HPDE6-E6E7 (cell line): ENCODE results near the gene OR52E6.

ENCODE experiments used
- DNase-seq: peaks from one replicate; pipeline ENCODE4 v3.0.0; 2011; ENCODE audit warnings: missing footprints; ENCODE audit errors: extremely low spot score

Gene OR52E6

DNA sequence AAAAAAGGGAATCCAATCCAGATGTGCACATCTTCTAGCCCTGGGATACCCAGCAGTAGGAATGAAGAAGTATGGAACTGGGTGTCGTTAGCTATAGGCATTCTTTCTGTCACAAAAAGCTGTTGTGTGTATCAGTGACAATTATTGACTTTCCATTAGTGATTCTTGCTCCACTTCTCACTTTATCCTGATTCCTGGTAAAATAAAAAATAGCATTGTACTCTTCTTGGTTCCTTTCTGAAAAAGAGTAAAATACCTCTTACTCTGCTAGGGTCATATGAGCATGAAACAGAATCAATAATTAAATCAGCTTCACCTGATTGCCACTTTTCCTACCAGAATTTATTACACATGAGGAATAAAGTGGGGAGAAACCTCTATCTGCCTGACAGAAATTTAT, at the start of gene OR52E6:
Gene OR52E6 (minus strand): TSS at position 101 of the 400 bp plus-strand sequence. CDS start 0 bp downstream, at position 101.
- no peak for DNase-seq

DNA sequence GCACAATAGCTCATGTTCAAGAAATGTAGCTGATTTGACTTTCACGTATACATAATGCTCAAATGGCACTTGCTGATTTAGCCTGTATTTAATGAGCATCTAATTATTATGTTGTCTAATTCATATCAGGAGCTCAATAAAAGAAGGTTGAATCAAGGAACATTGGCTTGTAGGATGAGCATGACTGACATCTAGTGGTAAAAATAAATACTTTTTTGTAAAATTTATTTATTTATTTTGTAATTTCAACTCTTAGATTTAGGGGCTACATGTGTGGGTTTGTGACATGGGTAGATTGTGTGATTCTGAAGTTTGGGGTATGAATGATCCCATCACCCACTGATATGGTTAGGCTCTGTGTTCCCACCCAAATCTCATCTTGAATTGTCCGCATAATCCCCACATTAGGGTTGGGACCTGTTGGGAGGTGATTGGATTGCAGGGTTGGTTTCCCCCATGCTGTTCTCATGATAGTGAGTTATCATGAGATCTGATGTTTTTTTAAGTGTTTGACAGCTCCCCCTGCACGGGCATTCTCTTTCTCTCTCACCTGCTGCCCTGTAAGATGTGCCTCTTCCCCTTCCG, 49.6 kb upstream of the OR52E6 start:
- no peak for DNase-seq

DNA sequence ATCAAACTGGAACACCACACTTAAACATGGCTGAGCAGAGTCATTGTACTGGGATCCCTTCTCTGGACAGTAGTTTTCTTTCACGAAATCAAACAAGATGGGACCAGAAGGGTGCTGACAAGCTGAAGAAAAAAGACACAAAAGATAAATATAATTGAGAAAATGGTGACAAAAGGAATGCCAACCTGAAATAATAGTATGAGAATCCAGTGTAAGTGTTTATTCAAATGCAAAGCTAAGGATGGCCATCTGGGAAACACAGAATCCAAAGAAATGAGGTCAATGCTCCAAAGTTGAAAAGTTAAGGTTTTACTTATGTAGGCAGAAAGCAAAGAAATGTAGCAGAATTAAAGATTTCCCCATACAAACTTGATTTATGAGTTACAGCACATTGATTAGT, 46.0 kb upstream of the OR52E6 start:
- no peak for DNase-seq

DNA sequence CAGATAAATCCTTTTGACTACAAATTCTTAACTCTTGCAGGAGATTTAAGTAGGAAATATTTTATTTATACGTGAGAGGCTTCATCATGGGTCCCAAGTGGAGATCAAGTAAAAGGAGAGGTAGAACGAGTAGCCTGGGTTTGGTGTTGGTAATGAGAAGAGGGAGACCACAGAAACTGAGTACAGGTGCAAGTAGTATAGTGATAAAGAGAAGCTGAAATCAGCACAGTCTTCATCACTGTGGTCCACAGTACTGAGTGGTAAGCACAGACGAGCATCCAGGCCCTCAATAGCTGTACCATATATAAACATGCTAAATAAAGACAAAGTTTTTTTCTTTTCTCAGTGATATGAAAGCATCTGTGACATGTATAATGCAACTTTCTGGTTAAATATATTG, 45.5 kb upstream of the OR52E6 start:
- no peak for DNase-seq

DNA sequence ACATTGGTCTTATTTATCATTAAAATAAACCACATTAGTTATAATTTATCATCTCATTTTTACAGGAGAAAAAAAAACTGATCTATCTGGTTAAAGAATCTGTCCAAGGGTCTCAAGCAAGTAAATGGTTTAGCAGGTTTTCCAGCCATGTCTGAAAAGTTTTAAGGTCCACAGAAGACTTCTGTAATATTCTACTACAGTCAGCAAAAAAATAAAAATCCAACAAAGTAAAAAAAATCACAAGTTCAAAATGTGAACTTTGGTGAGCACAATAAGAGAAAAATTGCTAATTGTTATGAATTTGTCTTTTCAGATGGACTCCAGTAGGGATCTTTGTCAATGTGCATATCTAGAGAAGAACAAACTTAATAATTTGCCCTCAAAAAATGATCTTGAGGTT, 40.1 kb upstream of the OR52E6 start:
- DNase-seq, result no peak

DNA sequence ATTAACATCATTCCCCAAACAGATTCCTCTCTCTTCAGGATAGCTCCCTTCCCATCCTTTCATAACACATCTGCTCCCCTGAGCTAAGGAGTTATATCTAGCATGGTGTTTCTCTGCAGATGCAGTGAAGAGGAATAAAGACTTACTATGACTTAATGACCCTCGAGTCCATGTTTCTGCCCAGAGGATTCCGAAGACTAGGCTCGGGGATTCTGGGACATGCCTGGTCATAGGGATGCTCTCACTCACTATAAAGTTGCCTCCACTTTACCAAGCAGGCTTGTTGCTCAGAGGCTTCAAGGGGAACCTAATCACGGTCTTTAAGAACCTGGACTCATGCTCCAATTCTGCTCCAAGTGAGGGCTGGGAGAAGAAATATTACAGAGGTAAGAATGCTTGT, 38.6 kb upstream of the OR52E6 start, which contains the start of gene OR52E4:
Gene OR52E4 (plus strand): TSS at position 301 of the 400 bp plus-strand sequence. CDS start 3,664 bp downstream, outside the sequence.
- no peak for DNase-seq

DNA sequence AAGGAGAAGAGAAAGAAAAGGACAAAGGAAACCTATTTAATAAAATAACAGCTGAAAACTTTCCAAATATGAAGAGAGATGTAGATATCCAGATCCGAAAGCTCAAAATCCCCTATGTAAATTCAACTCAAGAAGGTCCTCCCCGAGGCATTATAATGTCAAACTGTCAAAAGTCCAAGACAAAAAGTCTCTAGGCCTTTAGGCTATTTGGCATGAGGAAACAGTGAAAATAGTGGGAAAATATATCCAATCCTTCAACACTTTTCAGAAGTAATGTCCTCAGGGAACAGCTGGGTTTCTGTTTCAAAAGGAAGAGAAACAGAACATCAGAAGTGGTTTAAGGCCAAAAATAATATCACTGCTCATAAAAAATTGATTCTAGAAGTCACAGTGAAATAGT, 36.9 kb upstream of the OR52E6 start:
- DNase-seq, result no peak

DNA sequence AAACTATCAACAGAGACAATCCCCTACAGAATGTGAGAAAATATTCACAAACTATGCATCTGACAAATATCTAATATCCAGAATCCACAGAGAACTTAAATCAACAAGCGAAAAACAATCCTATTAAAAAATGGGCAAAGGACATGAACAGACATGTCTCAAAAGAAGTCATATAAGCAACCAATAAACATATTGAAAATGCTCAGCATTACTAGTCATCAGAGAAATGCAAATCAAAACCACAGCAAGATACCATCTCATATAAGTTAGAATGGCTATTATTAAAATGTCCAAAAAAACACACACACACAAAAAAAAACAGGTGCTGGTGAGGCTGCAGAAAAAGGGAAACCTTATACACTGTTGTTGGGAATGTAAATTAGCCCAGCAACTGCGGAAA, 24.1 kb upstream of the OR52E6 start:
- DNase-seq, result no peak

DNA sequence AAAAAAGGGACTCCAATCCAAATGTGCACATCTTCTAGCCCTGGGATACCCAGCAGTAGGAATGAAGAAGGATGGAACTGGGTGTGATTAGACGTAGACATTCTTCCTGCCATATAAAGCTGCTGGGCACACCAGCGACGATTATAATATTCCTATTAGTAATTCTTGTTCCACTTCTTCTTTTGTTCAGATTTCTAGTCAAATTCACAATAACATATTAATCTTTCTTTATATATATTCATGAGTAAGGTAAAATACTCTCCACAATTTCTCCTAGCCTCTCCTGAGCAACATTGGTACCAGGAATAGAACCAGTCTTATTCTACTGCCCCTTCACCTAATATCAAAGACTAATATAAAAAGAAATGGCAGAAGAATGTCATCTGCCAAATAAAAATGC, 15.9 kb upstream of the OR52E6 start, which contains the start of gene OR52E8:
Gene OR52E8 (minus strand): TSS at position 101 of the 400 bp plus-strand sequence. CDS start 0 bp downstream, at position 101.
- no peak for DNase-seq

DNA sequence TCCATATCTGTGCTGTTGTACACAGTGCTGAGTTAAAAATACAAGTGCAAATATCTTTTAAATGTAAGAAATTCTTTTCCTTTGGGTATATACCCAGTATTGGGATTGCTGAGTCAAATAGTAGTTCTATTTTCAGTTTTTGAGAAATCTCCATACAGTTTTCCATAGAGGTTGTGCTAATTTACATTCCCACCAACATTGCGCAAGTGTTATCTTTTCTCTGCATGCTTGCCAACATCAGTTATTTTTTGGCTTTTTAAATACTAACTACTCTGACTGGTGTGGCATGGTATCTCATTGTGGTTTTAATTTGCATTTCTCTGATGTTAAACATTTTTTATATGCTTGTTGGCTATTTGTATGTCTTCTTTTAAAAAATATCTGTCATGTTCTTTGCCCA, 9.3 kb upstream of the OR52E6 start:
- DNase-seq, result no peak

DNA sequence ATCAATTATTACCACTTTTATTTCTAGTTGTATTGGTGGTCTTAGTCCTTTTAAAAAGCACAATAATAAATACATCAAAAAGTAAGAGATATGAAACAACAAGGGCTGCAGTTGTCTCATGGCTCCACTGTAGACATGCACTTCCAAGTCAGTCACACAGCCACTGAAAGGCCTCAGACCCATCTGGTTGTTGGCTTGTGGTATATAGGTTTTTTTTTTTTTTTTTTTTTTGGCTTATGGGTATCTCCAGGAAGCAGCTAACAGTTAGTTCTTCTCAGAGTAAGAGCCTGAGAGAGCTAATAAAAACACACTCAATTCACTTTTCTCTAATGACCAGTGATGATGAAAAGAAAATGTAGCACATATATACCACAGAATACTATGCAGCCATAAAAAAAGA, 6.0 kb upstream of the OR52E6 start:
- no peak for DNase-seq

DNA sequence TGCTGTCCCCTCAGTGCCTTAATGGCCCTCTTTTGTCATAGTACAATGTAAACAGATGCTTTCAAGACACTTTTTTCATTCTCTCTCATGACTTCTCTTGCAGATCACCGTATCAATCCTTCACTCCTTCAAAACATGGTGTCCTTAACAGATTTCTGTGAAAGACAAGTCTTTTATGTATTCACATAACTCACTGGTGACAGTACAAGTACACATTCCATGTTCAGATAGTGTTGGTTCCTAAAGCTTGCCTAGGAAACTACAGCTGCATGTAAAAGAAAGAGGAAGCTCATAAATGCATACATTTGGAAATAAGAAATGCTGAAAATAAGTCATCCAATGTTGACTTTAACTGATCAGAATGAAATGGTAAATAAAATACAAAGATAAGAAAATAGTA, 5.0 kb upstream of the OR52E6 start:
- no peak for DNase-seq

DNA sequence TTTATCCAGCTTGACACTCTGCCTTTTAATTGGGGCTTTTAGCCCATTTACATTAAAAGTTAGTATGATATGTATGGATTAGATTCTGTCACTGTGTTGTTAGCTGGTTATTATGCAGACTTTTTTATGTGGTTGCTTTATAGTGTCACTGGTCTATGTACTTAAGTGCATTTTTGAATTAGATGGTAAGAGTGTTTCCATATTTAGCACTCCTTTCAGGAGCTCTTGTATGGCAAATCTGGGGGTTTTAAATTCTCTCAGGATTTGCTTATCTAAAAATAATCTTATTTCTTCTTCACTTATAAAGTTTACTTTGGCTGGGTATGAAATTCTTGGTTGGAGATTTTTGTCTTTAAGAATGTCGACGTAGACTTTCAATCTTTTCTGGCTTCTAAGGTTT, 4.0 kb downstream of the OR52E6 start:
- no peak for DNase-seq

DNA sequence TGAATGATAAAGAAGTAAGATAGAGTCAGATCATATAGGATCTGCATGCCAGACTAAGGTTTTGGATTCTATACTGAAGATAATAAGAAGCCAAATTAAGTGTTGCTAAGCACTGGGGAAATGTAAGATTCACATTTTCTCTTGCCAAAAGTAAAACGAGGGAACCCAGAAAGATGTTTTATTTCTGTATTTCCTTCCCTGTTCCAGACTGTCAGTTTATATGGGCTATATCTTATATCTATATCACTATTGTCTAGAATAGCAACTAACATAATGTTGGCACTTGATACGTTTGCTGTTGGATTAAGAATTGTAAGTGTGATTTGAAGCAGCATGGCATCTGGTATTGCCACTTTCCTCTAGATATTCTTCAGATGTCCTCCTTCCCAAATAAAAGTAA, 8.3 kb downstream of the OR52E6 start:
- DNase-seq, result no peak

DNA sequence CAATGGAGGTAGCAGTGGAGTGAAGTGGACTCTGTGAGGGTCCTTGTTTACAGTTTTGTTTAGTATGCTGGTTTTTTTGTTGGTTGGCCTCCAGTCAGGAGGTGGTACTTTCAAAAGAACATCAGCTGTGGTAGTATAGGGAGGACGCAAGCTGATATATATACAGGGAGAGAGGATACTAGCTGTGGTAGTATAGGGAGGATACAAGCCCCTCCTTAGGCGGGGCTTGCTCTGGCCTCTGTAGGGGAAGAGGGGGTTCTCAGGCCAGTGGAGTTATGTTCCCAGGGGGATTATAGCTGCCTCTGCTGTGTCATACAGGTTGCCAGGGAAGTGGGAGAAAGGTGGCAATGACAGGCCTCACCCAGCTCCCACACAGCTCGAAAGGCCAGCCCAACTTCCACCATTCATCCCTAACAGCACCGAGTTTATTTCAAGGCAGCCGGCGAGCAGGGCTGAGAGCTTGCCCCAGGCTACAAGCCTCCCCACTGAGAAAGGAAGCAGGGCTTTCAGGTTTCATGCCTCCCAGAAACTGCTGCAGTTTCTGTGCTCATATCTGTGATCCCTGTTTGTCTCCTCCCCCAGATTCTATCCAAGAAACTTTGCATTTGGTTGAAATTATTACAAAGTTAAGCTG, 10.4 kb downstream of the OR52E6 start:
- DNase-seq, result no peak

DNA sequence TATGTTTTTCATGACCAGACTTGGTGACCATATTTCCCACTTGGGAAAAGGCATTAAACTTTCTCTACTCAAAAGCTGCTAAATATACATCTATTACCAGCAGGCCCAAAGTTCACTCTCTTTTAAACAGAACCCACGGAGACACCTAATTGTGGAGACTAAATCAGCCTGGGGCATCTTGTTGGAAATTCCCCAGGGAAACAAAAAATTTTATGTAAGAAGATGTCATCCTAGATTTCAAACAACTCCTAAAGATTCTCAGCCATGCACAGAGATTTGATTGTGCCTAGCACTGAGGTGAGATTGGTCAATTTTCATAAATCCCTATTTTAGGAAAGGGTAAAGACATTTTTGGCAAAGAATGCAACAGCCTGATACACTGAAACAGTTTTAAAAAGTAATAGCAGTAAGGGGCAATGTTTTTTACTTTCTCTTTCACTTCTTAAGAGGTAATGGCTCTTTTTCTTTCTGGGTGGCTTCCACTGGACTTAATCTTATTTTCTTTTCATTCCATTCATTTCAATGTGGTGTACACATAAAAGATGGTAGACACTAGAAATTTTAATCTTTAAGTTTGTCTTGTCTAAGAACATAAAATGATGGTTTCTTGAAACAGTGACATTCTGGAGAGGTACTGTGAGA, 23.3 kb downstream of the OR52E6 start:
- DNase-seq, result no peak

DNA sequence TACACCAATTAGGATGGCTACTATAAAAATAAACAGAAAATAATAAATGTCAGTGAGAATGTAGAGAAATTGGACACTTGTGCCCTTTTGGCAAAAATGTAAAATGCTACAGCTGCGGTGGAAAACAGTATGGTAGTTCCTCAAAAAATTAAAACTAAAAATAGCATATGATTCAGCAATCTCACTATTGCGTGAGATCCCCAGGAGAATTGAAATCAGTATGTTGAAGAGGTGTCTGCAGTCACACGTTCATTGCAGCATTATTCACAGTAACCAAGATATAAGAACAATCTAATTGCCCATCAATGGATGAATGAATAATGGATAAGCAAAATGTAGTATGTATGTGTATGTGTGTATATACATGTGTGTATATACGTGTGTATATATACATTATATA, 26.2 kb downstream of the OR52E6 start:
- DNase-seq, result no peak

DNA sequence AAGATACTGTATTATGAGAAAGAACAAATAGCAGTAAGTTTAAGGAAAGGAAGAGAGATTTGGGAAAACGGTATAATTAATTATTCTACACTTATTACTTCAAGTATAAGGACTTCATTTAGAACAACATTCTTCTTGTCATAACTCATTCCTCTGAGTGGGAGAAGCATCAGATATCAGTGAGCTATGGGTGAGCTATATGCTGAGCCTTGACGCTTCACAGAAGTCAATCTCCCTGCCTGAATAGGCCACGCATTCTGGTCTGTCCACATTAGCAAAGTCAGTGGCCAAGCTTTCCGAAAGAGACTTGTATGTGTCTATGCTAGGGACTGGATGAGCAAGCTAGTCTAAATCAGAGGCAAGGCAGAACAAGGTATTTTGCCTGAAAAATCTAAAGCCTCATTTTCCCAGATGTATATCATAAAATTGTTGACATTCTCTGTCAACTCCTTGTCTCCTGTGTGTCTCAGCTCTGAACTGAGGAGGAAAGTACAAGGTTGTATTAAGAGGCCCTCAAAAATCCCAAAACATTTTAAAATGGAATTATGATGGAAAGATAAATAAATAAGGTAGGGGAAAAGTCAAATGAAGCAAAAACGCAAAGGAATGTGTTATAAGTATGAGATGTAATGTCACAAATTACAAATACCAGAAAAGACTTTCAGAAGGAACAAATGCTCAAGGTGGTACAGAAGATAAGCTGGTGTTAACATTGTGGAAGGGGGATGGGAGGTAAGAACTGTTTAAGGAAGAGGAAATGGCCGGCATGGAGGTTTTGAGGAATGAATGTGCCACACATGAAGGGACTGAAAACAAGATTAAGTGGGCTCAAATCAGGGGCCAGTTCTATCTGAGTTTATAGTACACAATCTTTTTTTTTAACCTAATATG, 31.5 kb downstream of the OR52E6 start:
- no peak for DNase-seq

DNA sequence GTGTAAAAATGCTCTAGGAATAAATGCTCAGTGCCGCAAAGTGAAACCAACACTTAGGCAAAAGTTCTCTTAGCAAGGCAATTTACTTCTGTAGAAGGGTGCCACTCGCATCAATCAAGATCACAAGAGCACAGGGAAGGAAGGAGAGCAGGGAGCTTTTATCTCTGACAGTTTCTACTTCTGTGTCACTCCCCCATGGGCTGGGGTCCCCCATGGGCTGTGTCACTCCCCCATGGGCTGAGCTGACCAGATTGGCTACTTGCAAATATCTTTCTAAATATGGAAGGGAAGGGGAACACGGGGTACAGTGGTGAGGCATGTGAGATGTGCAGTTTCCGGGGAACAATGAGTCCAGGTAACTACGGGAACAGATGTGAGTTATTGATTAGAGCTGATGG, 32.6 kb downstream of the OR52E6 start:
- no peak for DNase-seq

DNA sequence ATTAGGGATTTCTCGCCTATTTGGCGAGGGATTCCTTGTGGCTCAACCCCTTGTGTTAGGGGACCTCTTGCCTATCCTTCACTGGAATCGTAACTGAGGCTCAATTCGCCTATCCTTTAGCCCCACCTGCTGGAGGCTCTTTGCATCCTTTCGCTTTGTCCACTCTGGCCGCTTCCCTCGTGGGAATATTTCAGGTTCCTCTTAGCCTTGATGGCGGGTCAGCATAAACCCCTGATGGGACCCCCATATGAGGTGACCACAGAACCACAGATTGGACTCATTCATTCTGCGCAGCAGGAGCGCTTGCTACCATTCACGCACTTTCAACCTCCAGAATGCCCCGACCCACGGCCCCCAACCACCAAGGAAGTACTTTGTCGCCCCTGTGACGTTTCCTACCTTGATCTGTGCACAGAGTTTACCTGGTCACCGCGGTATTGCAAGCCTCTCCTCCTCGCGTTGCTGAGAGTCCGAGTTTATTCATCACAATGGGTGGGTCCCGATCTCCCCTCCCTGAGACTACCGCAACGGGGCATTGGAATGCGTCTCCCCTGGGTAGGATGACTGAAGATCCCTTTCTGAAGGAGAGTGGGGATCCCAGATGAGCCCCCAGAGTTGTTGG, 33.1 kb downstream of the OR52E6 start, which contains the start of gene OR52N2:
Gene OR52N2 (plus strand): TSS at position 425 of the 622 bp plus-strand sequence. CDS start 11,412 bp downstream, outside the sequence.
- DNase-seq, result peak; percentile 32

DNA sequence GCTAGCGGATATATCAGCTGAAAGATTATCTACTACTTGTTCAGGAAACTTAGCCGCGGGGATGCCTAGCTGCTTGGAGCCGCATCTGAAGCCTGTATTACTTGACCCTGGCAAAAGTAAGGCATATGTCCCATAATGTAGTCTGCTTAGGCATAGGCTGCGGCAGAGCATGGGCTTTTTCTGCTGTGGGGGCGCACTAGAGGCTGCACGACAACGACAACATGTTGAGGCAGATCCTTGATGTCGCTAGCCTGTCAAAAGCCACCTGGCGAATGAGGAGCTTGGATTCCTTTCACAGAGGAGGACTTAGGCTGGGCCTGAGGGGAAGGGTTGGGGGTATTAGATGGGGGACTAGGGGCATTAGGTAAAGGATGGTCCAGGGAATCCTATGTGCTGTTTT, 34.1 kb downstream of the OR52E6 start:
- DNase-seq, result no peak

DNA sequence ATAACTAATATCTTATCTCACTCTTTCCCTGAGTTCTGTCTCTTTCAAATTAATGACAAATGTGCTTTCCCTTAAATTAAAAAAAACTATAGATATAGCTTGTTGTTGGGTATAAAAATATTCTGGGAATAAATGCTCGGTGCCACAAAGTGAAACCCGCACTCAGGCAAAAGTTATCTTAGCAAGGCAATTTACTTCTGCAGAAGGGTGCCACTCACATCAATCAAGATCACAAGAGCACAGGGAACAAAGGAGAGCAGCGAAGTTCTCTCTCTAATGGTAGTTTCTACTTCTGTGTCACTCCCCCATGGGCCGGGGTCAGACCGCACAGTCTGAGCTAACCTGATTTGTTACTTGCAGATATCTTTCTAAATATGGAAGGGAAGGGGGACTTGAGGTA, 37.7 kb downstream of the OR52E6 start:
- DNase-seq, result no peak
